Panc1 (cell line): ENCODE results near the gene VWA8. TPM values are rescaled to one million over a fixed set of nuclear protein-coding genes. Genes with fewer than 3 reads are reported as not detected.

Source experiments
- ATAC-seq: fragments of 200-7000 bp; cut with Tn5 transposase; 2 replicates; pipeline ENCODE4 v1.9.1; 2020; ENCODE audit warnings: mild to moderate bottlenecking, moderate library complexity
- BruUV-seq: library from RNA; stranded (reverse); fragments of 400-500 nt; replicated peaks from 2 replicates; lab custom pipeline; 2021; lab: Mats Ljungman, UMichigan
- CTCF ChIA-PET: fragments of 300-600 bp; sonication (Branson Sonifier 250); formaldehyde crosslinking; loops from one replicate; lab custom pipeline; 2022; ENCODE audit warnings: antibody characterized with exemption; lab: Charles Lee
- POLR2A ChIA-PET: fragments of 300-600 bp; sonication (Branson Sonifier 250); formaldehyde crosslinking; loops from one replicate; lab custom pipeline; 2022; ENCODE audit warnings: antibody characterized with exemption; lab: Charles Lee
- DNase-seq: peaks from one replicate; pipeline ENCODE4 v3.0.0-alpha.2; 2010; ENCODE audit warnings: low read depth, low spot score
- H3K27ac ChIP-seq: 2 replicates; pipeline ENCODE4 v1.5.1; 2011; ENCODE audit warnings: mild to moderate bottlenecking, low read length, inconsistent platforms
- H3K27me3 ChIP-seq: fragments of 200-500 bp; sonication (Bioruptor generic); 2 replicates; pipeline ENCODE4 v1.6.0; 2014; ENCODE audit warnings: low read length, inconsistent platforms; ENCODE audit not compliant: control insufficient read depth, insufficient read depth
- H3K36me3 ChIP-seq: fragments of 200-500 bp; sonication (Bioruptor generic); 2 replicates; pipeline ENCODE4 v1.5.1; 2014; ENCODE audit warnings: inconsistent platforms, mild to moderate bottlenecking, low read length, moderate library complexity; ENCODE audit not compliant: control insufficient read depth, insufficient read depth
- H3K4me1 ChIP-seq: 2 replicates; pipeline ENCODE4 v1.5.1; 2011; ENCODE audit warnings: inconsistent platforms, mild to moderate bottlenecking, low read length, moderate library complexity; ENCODE audit not compliant: control insufficient read depth, insufficient read depth
- H3K4me3 ChIP-seq, 2 experiments: 2 replicates each; pipeline ENCODE4 v1.5.1; 2011 to 2012; ENCODE audit warnings: low read depth in 2 of 2, low read length in 2 of 2, mild to moderate bottlenecking in 2 of 2, inconsistent platforms in 1 of 2, moderate library complexity in 1 of 2
- H3K9me3 ChIP-seq: fragments of 200-500 bp; sonication (Bioruptor generic); 2 replicates; pipeline ENCODE4 v1.5.1; 2014; ENCODE audit warnings: low read depth, mild to moderate bottlenecking, inconsistent platforms, low read length, moderate library complexity; ENCODE audit not compliant: control insufficient read depth, insufficient read depth
- CTCF ChIP-seq: fragments of 450-650 bp; IDR thresholded peaks from 2 replicates; pipeline ENCODE4 v1.5.1; 2017; ENCODE audit warnings: mild to moderate bottlenecking
- POLR2AphosphoS5 ChIP-seq: IDR thresholded peaks from 2 replicates; pipeline ENCODE4 v1.6.1; 2012; ENCODE audit warnings: mild to moderate bottlenecking, low read depth, low read length, moderate library complexity
- REST ChIP-seq, 2 experiments: IDR thresholded peaks; 2 replicates each; pipeline ENCODE4 v1.6.1; 2011 to 2012; ENCODE audit warnings: low read depth in 2 of 2, control low read depth in 1 of 2, low read length in 1 of 2, mild to moderate bottlenecking in 1 of 2, moderate library complexity in 1 of 2; ENCODE audit not compliant: insufficient read depth in 1 of 2
- SIN3A ChIP-seq: IDR thresholded peaks from 2 replicates; pipeline ENCODE4 v1.6.1; 2012; ENCODE audit warnings: low read depth, mild to moderate bottlenecking, low read length, moderate library complexity, borderline replicate concordance; ENCODE audit not compliant: insufficient read depth
- TCF7L2 ChIP-seq: IDR thresholded peaks from 2 replicates; pipeline ENCODE4 v1.6.1; 2011; ENCODE audit warnings: mild to moderate bottlenecking, low read depth, low read length, inconsistent platforms
- in situ Hi-C: cut with HindIII; loops from 2 replicates; pipeline ENCODE4 v1.10.0; 2016; ENCODE audit warnings: low sequenced_read_pairs, low pct_unique_long_range_greater_than_20kb
- intact Hi-C: fragments of 100-400 bp; cut with micrococcal nuclease; formaldehyde crosslinking; loops from one replicate; pipeline ENCODE4 v1.10.0; 2022; ENCODE audit not compliant: unreplicated experiment
- total RNA-seq: library from RNA; stranded (reverse); gene quantifications from one replicate; pipeline ENCODE4 v1.2.1, GENCODE V29; 2021; ENCODE audit not compliant: unreplicated experiment

VWA8 gene
- total RNA-seq, 1 experiment from 2014 or later: 11.2 TPM

GRCh38 chr13:41590122-41590521 lies 370.8 kb downstream of the VWA8 start:
- CTCF ChIA-PET: no interaction called here
- ATAC-seq: no peak
- in situ Hi-C loops: no loop called here
- Histone ChIP-seq H3K4me3 (no peak overlapping the region), H3K9me3 (no peaks in the 10 kb centered on the region), H3K4me1 (no peaks in the 10 kb centered on the region), H3K27ac (no peak overlapping the region), H3K36me3 (no peaks in the 10 kb centered on the region), H3K27me3 (no peaks in the 10 kb centered on the region)
- TF ChIP-seq REST (IDR thresholded peaks at IDR 0.05; ENCODE audit: insufficient read depth in 1 of 2, low read depth in 2 of 2, low read length in 1 of 2): no peak
- BruUV-seq: no TSS peak
- DNase-seq: no peak
- POLR2A ChIA-PET: no interaction called here
- intact Hi-C loops: no loop called here

GRCh38 chr13:41589434-41589833 lies 371.5 kb downstream of the VWA8 start:
- H3K27ac ChIP-seq: no peak overlapping the region
- H3K36me3 ChIP-seq: no peaks in the 10 kb centered on the region
- no peaks in the 10 kb centered on the region for H3K4me1 ChIP-seq
- no peak for ATAC-seq
- CTCF ChIA-PET: no interaction called here
- in situ Hi-C loops (no loop called here), intact Hi-C loops (no loop called here)
- no peaks in the 10 kb centered on the region for H3K27me3 ChIP-seq
- TF ChIP-seq POLR2AphosphoS5 (no peak), TCF7L2 (no peak), REST (IDR thresholded peaks at IDR 0.05; ENCODE audit: insufficient read depth in 1 of 2, low read depth in 2 of 2, low read length in 1 of 2) (no peak), CTCF (no peak), SIN3A (no peak)
- DNase-seq: no peak
- BruUV-seq: no TSS peak
- H3K9me3 ChIP-seq: no peaks in the 10 kb centered on the region
- POLR2A ChIA-PET: no interaction called here
- H3K4me3 ChIP-seq: no peak overlapping the region
